ENCODE measurements around the gene CASP14. TPM values are rescaled to one million over a fixed set of nuclear protein-coding genes. Genes with fewer than 3 reads are reported as not detected.
"Not testable (repeated sequence)": the region's sequence is repeated elsewhere in the genome, so short reads cannot be mapped to it uniquely, and the experiment has no call there.

CASP14 gene, protein sequence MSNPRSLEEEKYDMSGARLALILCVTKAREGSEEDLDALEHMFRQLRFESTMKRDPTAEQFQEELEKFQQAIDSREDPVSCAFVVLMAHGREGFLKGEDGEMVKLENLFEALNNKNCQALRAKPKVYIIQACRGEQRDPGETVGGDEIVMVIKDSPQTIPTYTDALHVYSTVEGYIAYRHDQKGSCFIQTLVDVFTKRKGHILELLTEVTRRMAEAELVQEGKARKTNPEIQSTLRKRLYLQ
- not detected for total RNA-seq (2021; fragmentation: NEBNext Ultra II Directional; extraction: Animal tissue kit (Norgen Biotek cat#: 25700))
- long read RNA-seq = 0 reads

GRCh38 chr19:15048885-15049541 lies at the start of gene CASP14:
Gene CASP14 (plus strand): TSS chr19:15049480. CDS start chr19:15052252, 2,772 bp downstream.
- Mint-ChIP-seq H3K4me3 (no peak within 1 kb of the TSS), H3K36me3 (ENCODE audit: low read depth) (no peaks in the 10 kb centered on the region), H3K27me3 (ENCODE audit: insufficient read depth) (peaks cover under 1% of the 10 kb centered on the region), H3K9me3 (peaks cover 14% of the 10 kb centered on the region), H3K4me1 (ENCODE audit: low read depth) (no peaks in the 10 kb centered on the region), H3K27ac (no peak within 1 kb of the TSS)
- DNase-seq = no peak
- TF ChIP-seq CTCF (IDR thresholded peaks at IDR 0.05) = no peak

DNA sequence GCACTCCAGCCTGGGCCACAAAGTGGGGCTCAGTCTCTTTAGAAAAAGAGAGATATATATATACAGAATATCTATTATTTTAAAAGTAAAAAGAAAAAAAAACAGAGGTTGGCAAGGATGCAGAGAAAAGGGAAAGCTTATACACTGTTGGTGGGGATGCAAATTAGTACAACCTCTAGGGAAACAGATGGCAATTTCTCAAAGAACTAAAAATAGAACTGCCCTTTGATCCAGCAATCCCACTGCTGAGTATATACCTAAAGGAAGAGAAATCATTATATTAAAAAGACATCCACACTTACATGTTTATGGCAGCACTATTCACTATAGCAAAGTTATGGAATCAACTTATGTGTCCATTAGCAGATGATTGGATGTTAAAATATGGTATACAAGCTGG lies 41.0 kb upstream of the CASP14 start:
- Mint-ChIP-seq H3K4me1 (ENCODE audit: low read depth) (no peaks in the 10 kb centered on the region), H3K4me3 (no peak overlapping the region)

GRCh38 chr19:15010501-15011300 lies 38.6 kb upstream of the CASP14 start:
- Mint-ChIP-seq H3K36me3 (ENCODE audit: low read depth) (no peaks in the 10 kb centered on the region), H3K27ac (no peak overlapping the region), H3K27me3 (ENCODE audit: insufficient read depth) (no peaks in the 10 kb centered on the region; the same call in none of the 2 replicates), H3K4me1 (ENCODE audit: low read depth) (no peaks in the 10 kb centered on the region), H3K4me3 (no peak overlapping the region), H3K9me3 (peaks cover 25% of the 10 kb centered on the region)
- no peak for TF ChIP-seq CTCF (IDR thresholded peaks at IDR 0.05)
- DNase-seq = no peak

More for the DNA sequence above, 41.0 kb upstream of the CASP14 start:
- TF ChIP-seq CTCF (IDR thresholded peaks at IDR 0.05) = no peak
- Mint-ChIP-seq H3K27ac (no peak overlapping the region), H3K9me3 (peaks cover 34% of the 10 kb centered on the region), H3K36me3 (ENCODE audit: low read depth) (no peaks in the 10 kb centered on the region), H3K27me3 (ENCODE audit: insufficient read depth) (no peaks in the 10 kb centered on the region; the same call in none of the 2 replicates)
- no peak for DNase-seq

- no peak for DNase-seq
- TF ChIP-seq CTCF (IDR thresholded peaks at IDR 0.05) = no peak
- Mint-ChIP-seq H3K27me3 (ENCODE audit: insufficient read depth) (no peaks in the 10 kb centered on the region; the same call in none of the 2 replicates), H3K4me1 (ENCODE audit: low read depth) (no peaks in the 10 kb centered on the region), H3K36me3 (ENCODE audit: low read depth) (no peaks in the 10 kb centered on the region), H3K4me3 (no peak overlapping the region), H3K27ac (no peak overlapping the region), H3K9me3 (peaks cover 21% of the 10 kb centered on the region)
Observed at GRCh38 chr19:15014579-15014978, 34.7 kb upstream of the CASP14 start.

DNA sequence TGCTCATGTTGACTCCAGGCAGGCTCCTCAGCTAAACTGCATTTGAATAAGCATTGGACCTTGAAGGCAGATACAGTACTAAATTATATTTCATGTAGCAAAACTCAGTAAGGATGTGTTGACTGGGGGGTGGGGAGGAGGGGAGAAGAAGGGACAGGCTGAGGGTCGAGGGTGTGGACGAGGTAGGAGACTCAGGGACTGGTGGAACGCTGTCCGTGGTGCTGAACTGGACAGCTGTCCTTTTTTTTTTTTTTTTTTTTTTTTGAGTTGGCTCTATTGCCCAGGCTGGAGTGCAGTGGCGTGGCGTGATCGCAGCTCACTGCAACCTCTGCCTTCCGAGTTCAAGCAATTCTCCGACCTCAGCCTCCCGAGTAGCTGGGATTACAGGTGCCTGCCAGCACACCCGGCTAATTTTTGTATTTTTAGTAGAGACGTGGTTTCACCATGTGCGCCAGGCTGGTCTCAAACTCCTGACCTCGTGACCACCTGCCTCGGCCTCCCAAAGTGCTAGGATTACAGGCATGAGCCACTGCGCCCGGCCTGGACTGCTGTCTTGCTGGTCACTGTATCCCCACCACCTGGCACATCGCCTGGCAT lies 33.2 kb upstream of the CASP14 start:
- Mint-ChIP-seq H3K4me3 (no peak overlapping the region), H3K9me3 (peaks cover 21% of the 10 kb centered on the region), H3K4me1 (ENCODE audit: low read depth) (no peaks in the 10 kb centered on the region), H3K36me3 (ENCODE audit: low read depth) (no peaks in the 10 kb centered on the region), H3K27me3 (ENCODE audit: insufficient read depth) (peaks cover 2% of the 10 kb centered on the region; the same call in 1 of the 2 replicates), H3K27ac (no peak overlapping the region)
- TF ChIP-seq CTCF (IDR thresholded peaks at IDR 0.05) = no peak
- no peak for DNase-seq

GRCh38 chr19:15018836-15019235 lies 30.4 kb upstream of the CASP14 start:
- H3K4me1 Mint-ChIP-seq (ENCODE audit: low read depth); H3K36me3 Mint-ChIP-seq (ENCODE audit: low read depth); H3K27me3 Mint-ChIP-seq (ENCODE audit: insufficient read depth); H3K27ac Mint-ChIP-seq; H3K4me3 Mint-ChIP-seq; DNase-seq: not testable (repeated sequence)
- H3K9me3 Mint-ChIP-seq = peaks cover 10% of the 10 kb centered on the region
